Stimulated activated naive CD8-positive, alpha-beta T cell treated with anti-CD3 and anti-CD28 coated beads, Interleukin-15, amount 100 ng/mL, for 72 hours (primary cell): Measurements from ENCODE around the gene TADA1.
A peak's percentile ranks its signal among the peaks of the same experiment; 100 is the strongest.

Source experiments
- ATAC-seq: fragments of 150-1000 bp; cut with Tn5 transposase; 2 replicates; pipeline ENCODE4 v1.10.0; 2021; ENCODE audit warnings: mild to moderate bottlenecking, moderate library complexity
- DNase-seq, 2 donors: peaks; one replicate each; pipeline ENCODE4 v3.0.0; 2021 to 2022
- H3K27ac Mint-ChIP-seq, 2 donors: one replicate each; pipeline ENCODE4 v1.8.0; 2022; ENCODE audit warnings: mild to moderate bottlenecking in 2 of 2, mixed read lengths in 2 of 2, moderate library complexity in 2 of 2
- H3K27me3 Mint-ChIP-seq: one replicate; pipeline ENCODE4 v1.8.0; 2022; ENCODE audit warnings: mixed read lengths
- H3K4me1 Mint-ChIP-seq: one replicate; pipeline ENCODE4 v1.8.0; 2022; ENCODE audit warnings: mild to moderate bottlenecking, mixed read lengths
- H3K4me3 Mint-ChIP-seq, 2 donors: one replicate each; pipeline ENCODE4 v1.8.0; 2022; ENCODE audit warnings: mild to moderate bottlenecking in 2 of 2, mixed read lengths in 2 of 2, moderate library complexity in 1 of 2
- H3K9me3 Mint-ChIP-seq, 2 donors: one replicate each; pipeline ENCODE4 v1.8.0; 2022; ENCODE audit warnings: mixed read lengths in 2 of 2

Gene TADA1

DNA sequence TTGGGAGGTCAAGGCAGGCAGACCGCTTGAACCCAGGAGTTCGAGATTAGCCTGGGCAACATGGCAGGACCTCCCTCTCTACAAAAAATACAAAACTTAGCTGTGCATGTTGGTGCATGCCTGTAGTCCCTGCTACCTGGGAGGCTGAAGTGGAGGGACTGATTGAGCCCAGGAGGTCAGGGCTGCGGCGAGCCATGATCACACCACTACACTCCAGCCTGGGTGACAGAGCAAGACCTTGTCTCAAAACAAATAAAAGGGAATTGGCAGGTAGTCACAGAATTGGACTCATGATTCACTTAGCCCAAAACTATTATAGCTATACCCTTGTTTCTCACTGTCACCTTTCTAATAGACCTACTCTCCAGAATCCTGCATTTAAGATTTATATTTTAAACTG, 5.5 kb downstream of the TADA1 start:
- H3K9me3 Mint-ChIP-seq = no peaks in the 10 kb centered on the region
- ATAC-seq (no peak), DNase-seq (no peak)
- H3K4me1 Mint-ChIP-seq = peaks cover 71% of the 10 kb centered on the region
- no peak overlapping the region for H3K4me3 Mint-ChIP-seq
- no peaks in the 10 kb centered on the region for H3K27me3 Mint-ChIP-seq
- H3K27ac Mint-ChIP-seq = no peak overlapping the region

DNA sequence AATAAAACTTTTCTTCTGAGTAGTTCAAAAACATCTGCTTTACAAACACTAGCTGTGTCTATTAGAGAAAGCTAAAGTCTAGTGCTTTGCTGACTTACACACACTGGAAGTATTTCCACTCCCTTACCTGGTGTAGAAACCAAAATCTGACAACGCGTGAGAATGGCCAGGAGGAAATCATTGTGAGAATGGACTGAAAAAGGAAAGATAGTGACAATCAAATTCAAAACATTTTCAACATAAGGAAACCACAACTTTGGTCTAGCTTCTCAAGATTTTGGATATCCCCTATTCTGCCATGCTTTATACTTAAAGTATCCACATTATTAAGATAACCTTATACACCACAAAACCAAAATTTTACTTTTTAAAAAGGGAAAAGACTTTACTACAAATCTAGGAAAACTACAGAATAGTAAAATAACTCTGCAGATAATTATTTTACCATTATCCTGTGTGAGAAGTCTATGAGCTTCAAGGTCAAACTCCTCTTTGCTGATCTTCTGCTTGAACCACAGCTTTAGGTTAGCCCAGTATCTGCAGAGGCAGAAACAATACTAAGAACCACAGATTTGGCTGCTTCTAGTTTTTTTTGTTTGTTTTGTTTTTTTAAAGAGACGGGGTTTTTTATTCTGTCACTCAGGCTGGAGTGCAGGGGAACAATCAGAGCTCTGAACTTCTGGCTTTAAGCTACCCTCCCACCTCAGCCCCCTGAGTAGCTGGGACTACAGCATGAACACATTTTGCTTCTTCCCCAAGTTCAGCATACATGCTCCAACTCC, 6.6 kb downstream of the TADA1 start:
- ATAC-seq (peak; percentile 81), DNase-seq (no peak)
- Mint-ChIP-seq H3K27me3 (no peaks in the 10 kb centered on the region), H3K4me3 (peak overlapping the region in 1 of 2 donors; percentile 16), H3K27ac (peak overlapping the region in 1 of 2 donors; percentile 61), H3K9me3 (no peaks in the 10 kb centered on the region), H3K4me1 (peaks cover 61% of the 10 kb centered on the region)

DNA sequence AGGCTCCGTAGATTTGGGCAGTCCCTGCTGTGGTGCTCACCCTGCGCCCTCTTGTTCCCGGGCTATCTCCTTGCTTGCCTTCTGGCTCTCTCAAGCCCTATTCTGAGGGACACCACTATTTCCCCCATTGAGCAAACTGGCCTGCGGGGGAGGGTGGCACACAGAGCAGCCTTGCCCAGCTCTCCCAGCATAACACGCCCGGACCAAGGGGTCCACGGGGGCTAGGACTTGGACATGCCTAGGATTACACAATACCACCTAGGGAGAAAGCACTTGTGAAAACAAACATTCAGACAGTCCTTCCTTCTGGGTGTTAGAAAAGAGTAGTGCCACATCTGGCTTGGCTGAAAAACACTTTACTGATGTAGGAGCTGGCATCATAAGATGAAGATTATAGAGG, 7.4 kb downstream of the TADA1 start:
- no peak for DNase-seq
- Mint-ChIP-seq H3K9me3 (no peaks in the 10 kb centered on the region), H3K27me3 (no peaks in the 10 kb centered on the region), H3K4me3 (no peak overlapping the region), H3K27ac (no peak overlapping the region), H3K4me1 (peaks cover 53% of the 10 kb centered on the region)
- ATAC-seq = no peak

DNA sequence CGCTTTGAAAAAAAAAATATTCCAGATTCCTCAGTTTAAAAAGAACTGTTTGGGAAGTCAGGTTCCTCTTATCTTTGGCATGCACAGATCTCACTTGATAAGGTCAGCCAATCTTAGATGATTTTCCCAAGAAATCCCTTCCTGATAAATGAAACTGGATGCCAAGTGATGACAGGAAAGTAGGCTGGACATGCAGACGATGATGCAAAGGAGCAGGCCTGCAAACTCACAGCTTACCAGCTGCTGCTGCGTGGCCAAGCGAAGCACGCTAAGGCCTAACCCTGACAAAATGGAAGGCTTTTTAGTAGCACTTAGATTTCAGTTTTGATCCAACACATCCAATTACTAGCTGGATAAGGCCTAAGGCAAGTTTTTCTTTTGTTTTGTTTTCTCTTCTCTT, 10.1 kb downstream of the TADA1 start:
- Mint-ChIP-seq H3K4me1 (peaks cover 26% of the 10 kb centered on the region), H3K4me3 (no peak overlapping the region), H3K9me3 (no peaks in the 10 kb centered on the region), H3K27me3 (no peaks in the 10 kb centered on the region), H3K27ac (no peak overlapping the region)
- DNase-seq = no peak
- ATAC-seq = no peak

DNA sequence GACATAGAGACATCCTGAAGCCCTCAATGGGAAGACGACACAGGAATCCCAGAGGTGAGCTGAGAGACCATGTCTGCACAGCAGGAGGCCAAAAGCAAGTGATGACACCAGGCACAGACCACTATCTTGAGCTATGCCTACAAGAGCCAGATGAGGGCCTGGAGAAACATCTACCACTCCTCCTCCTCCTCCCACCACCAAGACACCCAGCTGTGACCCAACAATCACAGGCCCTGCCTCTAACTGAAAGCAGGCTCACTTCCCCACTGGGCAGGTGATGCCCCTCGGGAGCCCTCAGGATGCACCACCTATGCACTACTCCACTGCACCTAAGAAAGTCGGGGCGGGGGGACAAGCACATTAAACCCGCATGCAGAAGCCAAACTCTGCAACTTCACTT, 16.5 kb downstream of the TADA1 start:
- no peak for DNase-seq
- Mint-ChIP-seq H3K27ac (no peak overlapping the region), H3K9me3 (no peaks in the 10 kb centered on the region), H3K4me3 (no peak overlapping the region), H3K27me3 (no peaks in the 10 kb centered on the region), H3K4me1 (peaks cover 4% of the 10 kb centered on the region)
- ATAC-seq = no peak

DNA sequence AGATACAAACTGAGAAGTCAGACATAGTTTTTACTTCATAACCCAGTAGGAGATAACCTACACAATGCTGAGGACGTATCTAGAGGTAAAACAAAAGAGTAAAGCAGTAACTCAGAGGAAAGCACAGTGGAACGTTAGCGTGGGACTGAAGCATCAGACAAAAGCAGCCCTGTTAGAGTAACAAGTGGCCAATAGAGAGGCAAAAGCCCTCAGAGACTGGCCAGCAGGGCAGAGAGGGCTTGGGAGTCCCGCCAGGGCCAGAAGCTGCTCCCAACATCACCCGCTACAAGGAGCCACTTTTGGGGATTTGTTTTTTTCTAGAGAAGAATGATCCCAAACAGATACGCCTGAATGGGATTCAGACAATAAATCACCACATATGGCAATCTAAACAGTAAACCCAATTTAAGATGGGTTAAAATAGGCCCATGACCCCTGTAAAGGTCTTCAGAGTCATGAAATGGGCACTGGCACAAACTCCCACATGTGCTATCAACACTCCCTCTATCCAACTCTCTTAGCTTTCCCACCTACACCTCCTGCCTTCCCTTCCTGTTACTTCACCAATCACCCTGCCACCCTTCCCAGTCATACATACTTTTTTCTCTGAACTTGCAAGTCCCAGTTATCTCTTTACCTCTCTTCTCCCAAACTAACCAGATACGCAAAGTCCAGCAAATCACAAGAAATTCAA, 17.2 kb downstream of the TADA1 start:
- Mint-ChIP-seq H3K4me1 (peaks cover 11% of the 10 kb centered on the region), H3K27ac (peak overlapping the region in 1 of 2 donors; percentile 6), H3K4me3 (no peak overlapping the region), H3K27me3 (no peaks in the 10 kb centered on the region), H3K9me3 (no peaks in the 10 kb centered on the region)
- DNase-seq = no peak
- ATAC-seq = no peak

DNA sequence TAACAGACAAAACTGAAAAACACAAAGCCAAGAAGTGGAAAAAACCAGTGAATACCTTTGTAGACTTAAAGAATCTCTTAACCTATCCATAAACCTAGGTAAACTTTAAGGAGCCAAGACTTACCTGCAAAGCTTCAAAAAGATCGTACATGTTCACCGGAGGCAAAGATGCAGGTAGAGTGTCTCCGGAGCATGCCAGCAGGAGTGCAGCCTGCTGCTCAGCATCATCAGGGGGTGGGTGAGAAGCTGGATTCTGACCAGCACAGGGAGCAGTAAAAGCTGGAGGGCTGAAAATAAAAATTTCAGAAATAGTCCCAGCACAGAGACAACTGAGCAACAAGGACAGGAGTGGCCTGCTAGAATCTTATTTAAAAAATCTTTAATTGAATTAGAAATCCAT, 18.1 kb downstream of the TADA1 start:
- H3K27me3 Mint-ChIP-seq = no peaks in the 10 kb centered on the region
- no peak for ATAC-seq
- no peaks in the 10 kb centered on the region for H3K9me3 Mint-ChIP-seq
- no peak for DNase-seq
- H3K27ac Mint-ChIP-seq = peak overlapping the region; percentile 31 to 82
- peaks cover 15% of the 10 kb centered on the region for H3K4me1 Mint-ChIP-seq
- H3K4me3 Mint-ChIP-seq = no peak overlapping the region

DNA sequence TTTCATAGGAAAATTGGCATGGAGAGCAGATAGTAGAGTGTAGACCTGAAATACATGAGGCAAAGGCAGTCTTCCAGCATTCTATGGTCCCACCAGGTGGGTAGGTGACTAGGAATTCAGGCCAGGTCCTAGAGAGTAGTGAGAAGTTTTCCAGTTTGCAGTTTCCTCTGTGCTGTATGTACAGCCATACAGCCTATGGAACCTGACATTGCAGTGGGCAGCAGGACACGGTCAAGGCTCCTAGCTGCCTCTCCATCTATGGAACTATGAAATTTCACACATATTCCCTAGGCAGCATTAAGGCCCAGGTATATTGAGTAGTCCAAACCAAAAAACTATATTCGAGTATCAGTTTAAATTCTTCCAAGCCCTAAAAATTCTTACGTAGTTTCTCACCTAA, 20.5 kb downstream of the TADA1 start:
- ATAC-seq (no peak), DNase-seq (no peak)
- Mint-ChIP-seq H3K27ac (no peak overlapping the region), H3K9me3 (no peaks in the 10 kb centered on the region), H3K4me3 (no peak overlapping the region), H3K4me1 (peaks cover 37% of the 10 kb centered on the region), H3K27me3 (no peaks in the 10 kb centered on the region)

DNA sequence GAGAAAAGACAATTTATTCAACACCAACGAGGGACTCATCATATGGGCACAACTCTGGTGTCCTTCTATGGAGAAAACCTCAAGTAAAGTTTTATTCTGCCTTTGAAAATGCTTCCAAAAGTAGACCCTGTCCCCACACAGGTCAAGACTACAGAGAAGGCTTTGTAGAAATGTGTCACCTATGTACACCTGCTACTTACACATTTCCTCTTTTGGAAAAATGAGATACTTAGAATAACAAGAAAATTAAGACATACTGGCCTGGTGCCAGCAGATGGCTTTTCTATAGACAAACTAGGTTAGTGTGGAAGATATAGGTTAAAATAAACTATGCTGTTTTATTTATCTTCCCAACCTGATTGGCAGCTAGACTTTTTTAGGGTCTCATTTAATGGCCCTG, 23.1 kb downstream of the TADA1 start:
- ATAC-seq (no peak), DNase-seq (no peak)
- H3K27ac Mint-ChIP-seq = no peak overlapping the region
- no peak overlapping the region for H3K4me3 Mint-ChIP-seq
- H3K4me1 Mint-ChIP-seq = peaks cover 48% of the 10 kb centered on the region
- no peaks in the 10 kb centered on the region for H3K9me3 Mint-ChIP-seq
- no peaks in the 10 kb centered on the region for H3K27me3 Mint-ChIP-seq

DNA sequence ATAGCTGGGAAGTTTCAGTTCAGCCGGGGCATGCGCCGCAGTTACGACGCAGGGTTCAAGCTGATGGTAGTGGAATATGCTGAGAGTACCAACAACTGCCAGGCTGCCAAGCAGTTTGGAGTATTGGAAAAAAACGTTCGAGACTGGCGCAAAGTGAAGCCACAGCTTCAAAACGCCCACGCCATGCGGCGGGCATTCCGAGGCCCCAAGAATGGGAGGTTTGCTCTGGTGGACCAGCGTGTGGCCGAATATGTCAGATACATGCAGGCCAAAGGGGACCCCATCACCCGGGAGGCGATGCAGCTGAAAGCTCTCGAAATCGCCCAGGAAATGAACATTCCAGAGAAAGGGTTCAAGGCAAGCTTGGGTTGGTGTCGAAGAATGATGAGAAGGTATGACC, 26.9 kb downstream of the TADA1 start:
- Mint-ChIP-seq H3K4me3 (no peak overlapping the region), H3K27ac (no peak overlapping the region), H3K9me3 (no peaks in the 10 kb centered on the region), H3K27me3 (no peaks in the 10 kb centered on the region), H3K4me1 (peaks cover 77% of the 10 kb centered on the region)
- DNase-seq = no peak
- ATAC-seq = no peak

DNA sequence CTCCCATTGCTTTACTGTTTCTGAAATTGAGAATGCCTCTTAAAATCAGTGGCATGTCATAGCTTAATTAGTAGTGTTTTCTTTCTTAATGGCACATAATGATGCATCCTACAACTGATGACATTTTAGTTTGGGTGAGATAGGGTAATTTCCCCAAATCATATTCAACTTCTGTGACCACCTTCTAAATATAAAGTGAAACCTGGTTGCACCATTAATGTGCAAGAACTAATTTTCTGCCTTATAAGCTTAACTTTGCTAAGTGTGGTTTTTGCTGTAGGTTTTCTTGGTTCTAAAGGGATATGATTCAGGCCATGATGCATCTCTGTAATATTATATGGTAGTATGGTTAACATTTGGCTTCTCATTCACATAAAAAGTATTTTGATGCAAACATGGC, 27.9 kb downstream of the TADA1 start:
- no peak overlapping the region for H3K27ac Mint-ChIP-seq
- DNase-seq = no peak
- peaks cover 80% of the 10 kb centered on the region for H3K4me1 Mint-ChIP-seq
- peak; percentile 78 for ATAC-seq
- H3K9me3 Mint-ChIP-seq = no peaks in the 10 kb centered on the region
- no peaks in the 10 kb centered on the region for H3K27me3 Mint-ChIP-seq
- no peak overlapping the region for H3K4me3 Mint-ChIP-seq

DNA sequence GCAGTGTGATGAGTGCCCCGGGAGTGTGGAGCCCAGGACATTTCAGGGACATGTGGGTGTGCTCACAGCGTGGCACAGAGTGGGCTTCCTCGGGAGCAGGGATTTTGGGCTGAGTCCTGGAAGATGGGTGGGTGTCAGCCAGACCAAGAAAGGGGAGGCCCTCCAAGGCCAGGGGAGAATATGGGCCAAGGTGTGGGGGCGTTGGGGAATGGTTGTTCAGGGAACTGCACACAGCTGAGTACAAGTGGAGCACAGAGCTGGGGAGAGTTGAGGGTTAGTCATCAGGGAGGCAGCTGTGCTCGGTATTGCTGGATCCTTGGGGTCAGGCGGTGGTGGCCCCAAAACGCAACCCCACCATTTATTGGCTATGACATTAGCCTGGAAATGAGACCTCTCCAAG, 31.3 kb downstream of the TADA1 start:
- Mint-ChIP-seq H3K4me3 (no peak overlapping the region), H3K27ac (peak overlapping the region in 1 of 2 donors; percentile 48)
- DNase-seq = no peak

DNA sequence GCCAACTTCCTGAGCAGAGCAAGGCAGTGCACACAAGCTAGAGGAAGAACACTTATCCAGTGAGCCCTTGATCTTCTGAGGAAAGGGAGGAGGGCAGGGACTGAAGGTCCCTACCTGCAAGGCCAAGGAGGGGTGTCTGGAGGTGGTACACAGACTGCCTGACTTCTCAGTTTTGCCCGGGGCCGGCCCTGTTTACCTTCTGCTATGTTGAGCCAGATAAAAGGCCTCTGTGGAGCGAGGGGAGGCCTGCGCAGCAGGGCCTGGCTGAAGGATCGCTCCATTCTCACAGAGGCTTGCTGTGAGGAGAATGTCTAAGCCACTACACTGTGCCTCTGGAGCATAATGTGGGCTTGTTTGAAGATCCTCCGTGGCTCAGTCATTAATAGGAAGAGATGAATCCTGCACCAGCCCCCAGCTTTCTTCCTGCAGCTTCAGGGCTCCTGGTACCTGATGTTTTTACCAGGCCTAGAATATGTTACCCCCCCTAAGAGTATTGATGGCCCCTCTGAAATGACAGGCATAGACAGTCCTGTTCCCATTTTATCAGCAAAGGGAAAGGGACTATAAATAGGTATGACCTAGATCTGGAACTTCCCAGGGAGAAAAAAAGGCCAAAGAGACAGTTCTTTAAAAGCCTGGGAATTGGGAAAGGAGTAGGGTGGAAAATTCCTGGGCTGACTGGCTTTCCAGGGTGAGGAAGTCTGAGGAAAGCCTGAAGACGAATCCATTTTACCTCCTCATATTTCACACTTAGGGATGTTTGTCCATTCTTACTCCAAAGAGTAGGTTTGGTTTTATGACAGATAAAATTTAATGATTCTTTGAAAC, 32.1 kb downstream of the TADA1 start:
- peaks cover 79% of the 10 kb centered on the region for H3K4me1 Mint-ChIP-seq
- H3K9me3 Mint-ChIP-seq = no peaks in the 10 kb centered on the region
- DNase-seq = no peak

More for the DNA sequence above, 31.3 kb downstream of the TADA1 start:
- no peak for ATAC-seq
- no peaks in the 10 kb centered on the region for H3K27me3 Mint-ChIP-seq
- H3K9me3 Mint-ChIP-seq = no peaks in the 10 kb centered on the region
- peaks cover 82% of the 10 kb centered on the region for H3K4me1 Mint-ChIP-seq

DNA sequence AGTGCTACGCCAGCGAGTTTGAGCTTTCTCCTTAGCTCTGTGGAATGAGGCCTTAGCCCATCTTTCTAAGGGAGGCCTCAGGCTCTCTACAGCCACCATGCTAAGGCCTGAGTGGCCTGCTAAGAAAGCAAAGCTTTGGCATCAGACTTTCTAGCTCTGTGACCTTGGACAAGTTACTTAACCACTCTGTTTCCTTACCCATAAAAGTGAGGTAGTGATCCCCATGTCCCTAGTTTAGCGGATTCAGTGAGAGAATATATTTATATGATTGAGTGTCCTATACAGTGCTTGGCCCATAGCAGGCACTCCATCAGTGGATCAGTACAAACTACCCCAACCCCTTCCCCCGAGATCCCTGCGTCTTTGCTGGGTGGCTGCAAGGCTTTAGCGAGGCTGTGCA, 32.7 kb downstream of the TADA1 start:
- no peak for ATAC-seq

More for the DNA sequence above, 32.1 kb downstream of the TADA1 start:
- no peak overlapping the region for H3K4me3 Mint-ChIP-seq
- H3K27ac Mint-ChIP-seq = peak overlapping the region in 1 of 2 donors; percentile 73
- H3K27me3 Mint-ChIP-seq = no peaks in the 10 kb centered on the region
- no peak for ATAC-seq

DNA sequence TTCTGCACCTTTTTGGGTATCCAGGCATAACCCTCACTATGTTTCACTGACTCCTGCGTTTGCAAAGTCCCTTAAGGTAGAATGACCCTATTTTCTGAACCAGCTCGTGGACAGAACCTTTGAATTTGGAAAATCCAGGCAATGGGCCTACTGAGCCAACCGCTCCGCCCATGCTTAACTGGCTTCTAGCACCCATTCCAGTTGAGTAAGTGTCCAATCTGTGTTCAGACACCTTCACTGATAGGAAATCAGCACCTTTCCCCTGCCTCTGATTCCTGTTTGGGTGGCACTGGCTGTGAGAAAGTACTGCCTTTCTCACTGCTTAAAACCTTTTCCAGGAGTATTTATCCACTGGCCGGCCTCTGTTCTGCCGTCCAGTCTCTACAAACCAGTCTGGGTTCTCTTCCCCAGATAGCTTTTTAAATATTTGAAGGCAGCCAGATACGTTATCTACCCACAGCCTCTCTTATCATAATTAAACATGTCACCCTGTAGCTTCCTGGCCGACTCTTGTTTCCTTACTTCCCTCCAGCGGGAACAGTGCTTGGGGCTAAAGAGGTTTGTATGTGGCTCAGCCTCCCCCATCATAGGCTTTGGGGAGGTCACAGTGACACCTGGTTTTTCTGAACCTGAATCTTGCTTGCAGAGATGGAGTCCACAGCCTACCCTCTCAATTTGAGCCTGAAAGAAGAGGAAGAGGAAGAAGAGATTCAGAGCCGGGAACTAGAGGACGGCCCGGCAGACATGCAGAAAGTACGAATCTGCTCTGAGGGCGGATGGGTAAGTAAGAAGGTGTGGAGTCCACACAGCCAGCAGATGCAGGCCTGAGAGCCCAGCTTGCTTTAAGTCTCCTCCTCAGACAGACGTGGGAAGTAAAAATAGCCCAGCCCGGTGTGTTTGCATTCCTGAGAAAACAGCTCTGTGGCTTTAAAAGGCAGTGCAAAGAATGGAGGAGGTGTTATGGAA, 35.5 kb downstream of the TADA1 start:
- no peaks in the 10 kb centered on the region for H3K27me3 Mint-ChIP-seq
- H3K9me3 Mint-ChIP-seq = no peaks in the 10 kb centered on the region
- H3K4me1 Mint-ChIP-seq = peaks cover 76% of the 10 kb centered on the region
- no peak for DNase-seq
- no peak for ATAC-seq
- H3K27ac Mint-ChIP-seq = peak overlapping the region; percentile 78 to 89
- peak overlapping the region; percentile 82 to 83 for H3K4me3 Mint-ChIP-seq

More for the DNA sequence above, 32.7 kb downstream of the TADA1 start:
- no peaks in the 10 kb centered on the region for H3K27me3 Mint-ChIP-seq
- peak overlapping the region in 1 of 2 donors; percentile 86 for H3K27ac Mint-ChIP-seq
- no peak for DNase-seq
- H3K9me3 Mint-ChIP-seq = no peaks in the 10 kb centered on the region
- H3K4me1 Mint-ChIP-seq = peaks cover 84% of the 10 kb centered on the region
- H3K4me3 Mint-ChIP-seq = no peak overlapping the region
